Right ventricle myocardium superior (tissue), 1 donor: ENCODE measurements around the gene C20orf202. TPM values are rescaled to one million over a fixed set of nuclear protein-coding genes. Genes with fewer than 3 reads are reported as not detected.

Experiments used
- ATAC-seq: fragments of 200-7000 bp; cut with Tn5 transposase; one replicate; pipeline ENCODE4 v1.9.1; 2020; ENCODE audit warnings: mild to moderate bottlenecking; ENCODE audit not compliant: poor library complexity
- DNase-seq: peaks from one replicate; pipeline ENCODE4 v3.0.0-alpha.2; 2020
- intact Hi-C: fragments of 100-400 bp; cut with DNase I; formaldehyde crosslinking; loops from one replicate; pipeline ENCODE4 v1.11.2; 2022
- long read RNA-seq: library from polyadenylated mRNA; unstranded; transcript quantifications from one replicate; pipeline ENCODE4 v2.0.0, GENCODE V29; 2021
- total RNA-seq: library from RNA; stranded (reverse); fragmentation: NEBNext Ultra II Directional; extraction: Animal tissue kit (Norgen Biotek cat#: 25700); gene quantifications from one replicate; pipeline ENCODE4 v1.2.1, GENCODE V29; 2021
- donor health status: DM: no; HTN: yes; CAD: no; lungs with severe emphysema.

C20orf202 gene
- 0.35 TPM for total RNA-seq
- long read RNA-seq, result 0 reads

- ATAC-seq, result no peak
- intact Hi-C loops, result loop anchor here (10.0 kb wide), 1 partner anchor 98 kb away; no protein-coding TSS in a partner anchor
- DNase-seq, result no peak
Observed at GRCh38 chr20:1202762-1203504, at the start of gene C20orf202. TSS of gene C20orf202 (plus strand) at chr20:1203454. CDS start at chr20:1203586, 132 bp downstream.

- no peak for ATAC-seq
- DNase-seq, result no peak
- intact Hi-C loops, result no loop called here
Observed at GRCh38 chr20:1154226-1154625, 49.0 kb upstream of the C20orf202 start.

- intact Hi-C loops, result no loop called here
- ATAC-seq (peak; percentile 71), DNase-seq (no peak)
Observed at GRCh38 chr20:1154691-1155090, 48.6 kb upstream of the C20orf202 start.

GRCh38 chr20:1155342-1155741 lies 47.9 kb upstream of the C20orf202 start:
- intact Hi-C loops, result no loop called here
- DNase-seq (no peak), ATAC-seq (no peak)

- ATAC-seq (no peak), DNase-seq (no peak)
- intact Hi-C loops, result no loop called here
Observed at GRCh38 chr20:1160496-1160895, 42.8 kb upstream of the C20orf202 start.

- no peak for DNase-seq
- intact Hi-C loops, result no loop called here
- no peak for ATAC-seq
Observed at GRCh38 chr20:1160991-1161390, 42.3 kb upstream of the C20orf202 start.

- ATAC-seq (no peak), DNase-seq (no peak)
- intact Hi-C loops, result no loop called here
Observed at GRCh38 chr20:1163105-1163504, 40.1 kb upstream of the C20orf202 start.

- ATAC-seq (peak; percentile 46), DNase-seq (no peak)
- intact Hi-C loops, result no loop called here
Observed at GRCh38 chr20:1163653-1164052, 39.6 kb upstream of the C20orf202 start.

GRCh38 chr20:1164871-1165270 lies 38.4 kb upstream of the C20orf202 start:
- DNase-seq, result no peak
- intact Hi-C loops, result no loop called here
- no peak for ATAC-seq

- intact Hi-C loops, result no loop called here
- no peak for DNase-seq
- no peak for ATAC-seq
Observed at GRCh38 chr20:1165521-1165920, 37.7 kb upstream of the C20orf202 start.

- intact Hi-C loops, result no loop called here
- DNase-seq, result no peak
- no peak for ATAC-seq
Observed at GRCh38 chr20:1165941-1166340, 37.3 kb upstream of the C20orf202 start.

GRCh38 chr20:1166948-1167720 lies 36.1 kb upstream of the C20orf202 start:
- intact Hi-C loops, result no loop called here
- ATAC-seq (no peak), DNase-seq (no peak)

- intact Hi-C loops, result no loop called here
- ATAC-seq, result no peak
- DNase-seq, result no peak
Observed at GRCh38 chr20:1169224-1169623, 34.0 kb upstream of the C20orf202 start.

- ATAC-seq, result no peak
- DNase-seq, result peak; percentile 51
- intact Hi-C loops, result no loop called here
Observed at GRCh38 chr20:1171461-1172093, 31.7 kb upstream of the C20orf202 start.

- DNase-seq (no peak), ATAC-seq (no peak)
- intact Hi-C loops, result no loop called here
Observed at GRCh38 chr20:1173698-1174097, 29.6 kb upstream of the C20orf202 start.

GRCh38 chr20:1174787-1175186 lies 28.5 kb upstream of the C20orf202 start:
- intact Hi-C loops, result no loop called here
- DNase-seq (no peak), ATAC-seq (no peak)

GRCh38 chr20:1177680-1178079 lies 25.6 kb upstream of the C20orf202 start:
- DNase-seq (no peak), ATAC-seq (no peak)
- intact Hi-C loops, result no loop called here

GRCh38 chr20:1178103-1178502 lies 25.2 kb upstream of the C20orf202 start:
- ATAC-seq (no peak), DNase-seq (no peak)
- intact Hi-C loops, result no loop called here

GRCh38 chr20:1178623-1179022 lies 24.6 kb upstream of the C20orf202 start:
- ATAC-seq (no peak), DNase-seq (no peak)
- intact Hi-C loops, result no loop called here

GRCh38 chr20:1180949-1181348 lies 22.3 kb upstream of the C20orf202 start:
- intact Hi-C loops, result no loop called here
- DNase-seq, result no peak

More at GRCh38 chr20:1180949-1181348, 22.3 kb upstream of the C20orf202 start:
- no peak for ATAC-seq
